NCI-H2227 (cell line): ENCODE measurements around the gene AK2.
"Not testable (repeated sequence)": the region's sequence is repeated elsewhere in the genome, so short reads cannot be mapped to it uniquely, and the experiment has no call there.

Experiments
- DNase-seq: peaks from one replicate; lab custom pipeline; 2025; ENCODE audit not compliant: unreplicated experiment; lab: John Stamatoyannopoulos, UW

AK2 gene

DNA sequence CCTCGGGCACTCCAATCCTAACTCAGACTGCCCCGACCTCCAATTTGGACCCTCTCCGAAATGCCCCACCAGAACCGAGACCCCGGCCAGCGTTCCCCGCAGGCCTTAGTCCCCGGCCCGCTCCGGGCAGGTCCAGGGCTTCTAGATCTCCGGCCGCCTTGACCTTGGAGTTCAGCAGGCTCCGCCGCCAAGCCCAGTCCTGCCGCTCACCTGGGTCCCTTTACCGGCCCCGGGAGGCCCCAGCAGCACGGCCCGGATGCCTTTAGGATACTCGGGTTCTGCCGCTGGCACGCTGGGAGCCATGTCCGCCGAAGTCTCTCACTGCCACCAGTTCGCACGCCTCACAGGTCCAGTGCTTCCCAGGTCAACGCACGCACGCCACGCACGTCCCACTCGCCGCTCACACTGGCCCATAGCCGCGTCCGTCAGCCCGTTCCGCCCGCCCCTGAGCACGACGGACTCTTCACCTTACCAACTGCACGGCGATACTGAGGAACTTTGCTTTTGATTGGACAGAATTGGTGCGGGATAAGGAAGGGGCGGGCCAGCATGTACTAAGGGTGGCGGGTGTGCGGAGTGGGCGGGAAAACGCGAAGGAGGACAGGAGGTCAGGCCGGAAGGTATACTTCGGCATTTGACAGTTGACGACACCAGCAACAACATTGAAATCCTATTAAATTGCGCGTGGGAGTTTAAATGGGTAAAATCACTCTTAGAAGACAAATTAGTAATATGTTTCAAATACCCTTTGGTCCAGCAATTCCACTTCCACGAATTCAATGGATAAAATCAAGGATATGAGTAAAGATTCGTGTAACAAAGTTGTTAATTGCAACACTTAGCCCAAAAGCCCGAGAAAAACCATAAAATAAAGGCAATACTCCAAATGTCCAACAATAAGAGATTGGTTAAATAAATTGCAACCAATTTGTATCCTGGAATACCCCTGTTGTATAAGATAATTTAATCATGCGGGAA is at the start of gene AK2:
TSS of gene AK2 (minus strand) at position 358 of the 978 bp plus-strand sequence. CDS start at position 303, 55 bp downstream.
- peak; percentile 98 for DNase-seq

- peak; percentile 84 for DNase-seq
Observed at GRCh38 chr1:33086384-33086850, 49.7 kb upstream of the AK2 start.

DNA sequence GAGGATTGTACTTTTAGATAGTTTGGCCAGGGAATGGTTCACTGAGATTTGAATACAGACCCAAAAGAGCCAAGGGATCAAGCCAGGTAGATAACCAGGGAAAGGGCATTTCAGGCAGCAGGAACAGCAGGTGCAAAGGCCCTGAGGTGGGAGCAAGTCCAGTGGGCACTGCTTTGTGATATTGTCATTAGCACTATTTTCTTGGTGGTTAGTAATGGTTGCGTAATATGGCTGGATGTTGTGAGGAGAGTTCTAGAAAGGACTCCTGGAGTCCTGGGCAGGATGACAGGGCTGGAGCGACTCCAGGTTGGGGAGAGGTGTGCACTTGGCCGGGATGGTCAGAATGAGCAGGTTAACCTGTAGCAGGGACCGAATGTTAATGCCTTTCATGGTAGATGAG is 48.6 kb upstream of the AK2 start:
- DNase-seq, result no peak

DNA sequence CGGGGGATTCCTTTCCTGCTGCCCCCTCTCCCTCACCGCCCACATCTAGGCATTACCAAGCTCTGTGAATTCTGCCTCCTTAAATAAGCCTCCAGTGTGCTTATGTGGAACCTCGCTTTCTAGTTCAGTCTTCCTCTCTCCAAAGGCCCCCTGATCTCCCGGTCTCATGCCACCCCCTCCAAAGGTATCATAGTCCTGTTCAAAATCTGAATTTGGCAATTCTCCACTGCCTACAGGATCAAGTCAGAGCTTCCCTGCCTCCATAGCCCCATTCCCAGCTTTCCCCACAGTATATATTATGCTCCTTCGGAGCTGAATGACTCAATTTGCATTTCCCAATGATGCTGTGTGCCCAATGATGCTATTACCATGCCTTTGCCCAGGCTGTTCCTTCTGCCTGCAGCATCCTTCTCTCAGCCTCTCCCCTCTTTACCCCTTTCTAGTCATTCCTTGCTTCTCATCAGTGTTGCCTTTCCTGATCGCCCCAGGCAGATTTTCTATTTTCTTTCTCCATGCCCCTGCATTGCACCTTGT is 46.0 kb upstream of the AK2 start:
- DNase-seq, result no peak

- no peak for DNase-seq
Observed at GRCh38 chr1:33081554-33082305, 45.0 kb upstream of the AK2 start.

DNA sequence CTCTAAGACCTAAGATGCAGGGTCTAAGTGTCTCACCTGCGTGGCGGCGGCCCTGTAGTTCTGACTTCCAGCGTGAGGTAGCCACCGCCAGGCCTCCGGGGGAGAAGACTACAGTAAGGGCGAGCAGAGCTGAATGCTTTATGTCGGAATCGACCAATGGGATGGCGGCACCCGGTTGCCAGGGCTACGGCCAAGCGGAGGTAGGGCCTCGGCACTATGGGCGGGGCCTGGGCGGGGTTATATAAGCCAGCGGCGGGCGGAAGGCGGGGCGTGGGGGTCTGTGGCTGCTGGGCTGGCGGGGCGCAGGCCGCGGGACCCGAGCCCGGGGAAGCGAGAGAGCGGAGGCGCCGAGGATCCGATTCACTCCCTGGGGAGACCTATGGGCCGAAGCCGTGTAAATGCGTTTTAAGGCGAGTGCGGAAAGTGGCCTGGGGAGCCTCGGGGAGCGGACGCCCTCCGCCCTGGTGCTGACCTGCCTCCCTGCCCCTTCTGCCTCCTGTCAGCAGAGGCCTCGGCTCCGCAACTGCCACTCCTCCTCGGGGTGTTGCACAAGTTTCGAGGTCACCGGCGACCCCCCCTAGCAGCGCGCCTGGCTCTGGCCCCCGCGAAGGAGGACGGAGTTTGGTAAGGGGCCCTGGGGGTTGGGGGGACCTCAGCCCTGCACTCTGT is 44.3 kb upstream of the AK2 start, which contains the start of gene AZIN2:
TSS of gene AZIN2 (plus strand) at position 269 of the 669 bp plus-strand sequence. CDS start 1,097 bp downstream, outside the sequence.
- DNase-seq, result peak; percentile 96

GRCh38 chr1:33080373-33080772 is 43.7 kb upstream of the AK2 start:
- DNase-seq, result no peak

- no peak for DNase-seq
Observed at GRCh38 chr1:33078030-33078591, 41.4 kb upstream of the AK2 start.

DNA sequence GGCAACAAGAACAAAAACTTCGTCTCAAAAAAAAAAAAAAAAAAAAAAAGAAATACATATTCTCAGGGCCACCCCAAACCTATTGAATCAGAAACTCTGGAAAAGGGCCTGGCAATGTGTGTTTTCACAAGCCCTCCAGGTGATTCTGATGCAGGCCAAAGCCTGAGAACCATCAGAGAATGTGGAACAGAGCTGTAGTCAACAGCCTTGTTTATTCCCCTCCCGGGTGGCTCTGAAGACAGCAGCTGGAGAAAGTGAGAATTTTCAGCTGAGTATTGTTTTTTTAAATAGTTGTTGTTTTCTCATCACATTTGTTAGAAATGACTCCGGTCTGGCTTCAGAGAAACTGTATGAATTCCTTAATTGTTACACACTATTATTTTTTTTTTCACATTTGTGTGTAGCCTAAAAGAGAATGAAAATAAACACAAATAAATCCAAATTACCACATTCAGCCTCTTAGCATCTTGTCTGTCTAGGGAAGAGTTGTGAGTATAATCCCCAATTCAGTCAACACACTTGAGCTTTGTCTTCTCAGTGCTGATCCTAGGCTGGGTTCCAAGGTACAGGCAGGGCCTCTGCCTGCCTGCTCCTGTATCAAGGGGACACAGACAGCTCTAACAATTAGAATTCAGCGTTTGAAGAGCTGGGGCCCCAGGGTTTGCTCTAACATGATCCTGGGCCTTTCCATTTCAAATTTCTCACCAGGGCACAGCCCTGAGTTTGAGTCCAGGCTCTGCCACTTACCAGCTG is 37.7 kb upstream of the AK2 start:
- DNase-seq, result no peak

GRCh38 chr1:33072707-33073106 is 36.0 kb upstream of the AK2 start:
- no peak for DNase-seq

DNA sequence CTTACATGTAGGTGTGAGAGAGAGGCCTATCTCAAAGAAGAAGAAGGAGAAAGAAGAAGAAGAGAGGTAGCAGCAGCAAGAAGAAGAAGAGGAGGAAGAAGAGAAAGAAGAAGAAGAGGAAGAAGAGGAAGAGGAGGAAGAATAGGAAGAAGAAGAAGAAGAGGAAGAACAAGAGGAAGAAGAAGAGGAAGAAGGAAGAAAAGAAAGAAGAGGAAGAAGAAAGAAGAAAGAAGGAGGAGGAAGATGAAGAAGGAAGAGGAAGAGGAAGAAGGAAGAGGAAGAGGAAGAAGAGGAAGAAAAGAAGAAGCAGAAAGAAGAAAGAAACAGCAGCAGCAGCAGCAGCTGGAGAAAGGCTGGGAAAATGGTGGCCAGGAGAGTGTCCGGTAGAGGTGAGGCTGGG is 33.9 kb upstream of the AK2 start:
- DNase-seq, result no peak

DNA sequence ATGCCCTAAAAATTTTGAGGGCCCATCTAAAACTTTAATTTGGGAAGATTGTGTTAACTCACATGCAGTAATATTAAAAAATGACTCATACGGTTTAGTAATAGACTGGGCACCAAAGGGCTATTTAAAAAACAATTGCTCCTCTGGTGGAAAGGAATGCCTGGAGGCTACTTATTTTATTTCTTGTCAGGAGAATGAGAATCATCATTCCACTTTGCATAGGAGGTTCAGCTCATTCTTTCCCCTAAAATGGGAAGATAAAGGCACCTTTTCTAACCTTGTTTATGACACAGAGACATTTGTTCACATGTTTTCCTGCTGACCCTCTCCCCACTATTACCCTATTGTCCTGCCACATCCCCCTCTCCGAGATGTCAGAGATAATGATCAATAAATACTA is 31.4 kb upstream of the AK2 start:
- DNase-seq, result not testable (repeated sequence)

DNA sequence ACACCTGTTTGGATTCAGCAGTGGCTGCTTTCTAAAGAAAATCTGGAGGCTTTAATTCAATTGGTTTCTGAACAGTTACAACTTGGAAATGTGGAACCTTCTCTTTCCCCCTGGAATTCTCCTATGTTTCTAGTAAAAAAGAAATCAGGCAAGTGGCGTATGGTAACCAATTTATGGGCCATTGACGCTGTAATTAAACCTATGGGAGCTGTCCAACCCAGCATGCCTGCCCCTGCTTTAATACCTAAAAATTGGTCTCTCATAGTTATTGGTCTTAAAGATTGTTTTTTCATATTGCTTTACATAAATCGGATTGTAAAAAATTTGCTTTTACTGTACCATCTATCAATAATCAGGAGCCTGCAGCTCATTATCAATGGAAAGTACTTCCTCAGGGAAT is 29.8 kb upstream of the AK2 start:
- DNase-seq, result not testable (repeated sequence)

GRCh38 chr1:33065301-33065700 is 28.6 kb upstream of the AK2 start:
- DNase-seq, result no peak

- DNase-seq, result peak; percentile 19
Observed at GRCh38 chr1:33064284-33064683, 27.6 kb upstream of the AK2 start.

- DNase-seq, result no peak
Observed at GRCh38 chr1:33061834-33062233, 25.2 kb upstream of the AK2 start.

- no peak for DNase-seq
Observed at GRCh38 chr1:33060579-33061083, 23.9 kb upstream of the AK2 start.

DNA sequence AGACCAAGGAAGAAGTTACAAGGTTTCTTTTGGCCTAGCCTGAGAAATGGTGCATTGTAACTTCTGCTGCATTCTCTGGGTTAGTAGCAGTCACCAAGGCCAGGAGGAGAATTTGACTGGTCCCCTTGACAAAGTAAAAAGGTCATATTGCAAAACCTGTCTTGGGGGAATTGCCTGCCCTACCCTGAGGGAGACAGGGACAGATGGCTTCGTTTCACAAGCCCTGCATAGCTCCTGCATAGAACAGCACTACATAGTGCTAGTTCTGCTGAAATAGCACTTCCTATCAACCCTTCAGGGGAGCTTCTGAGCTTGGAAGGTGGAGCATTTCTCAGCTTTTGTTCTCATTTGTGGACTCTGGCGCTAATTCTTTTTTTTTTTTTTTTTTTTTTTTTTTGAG is 20.4 kb upstream of the AK2 start:
- no peak for DNase-seq

- DNase-seq, result no peak
Observed at GRCh38 chr1:33056426-33056825, 19.7 kb upstream of the AK2 start.
